IMR-90 (cell line): ENCODE results near the gene BRI3BP. TPM values are rescaled to one million over a fixed set of nuclear protein-coding genes. Genes with fewer than 3 reads are reported as not detected.

Experiments
- ATAC-seq: fragments of 200-7000 bp; cut with Tn5 transposase; 2 replicates; pipeline ENCODE4 v1.9.1; 2020; ENCODE audit warnings: low read depth, mild to moderate bottlenecking, moderate library complexity
- BruUV-seq: library from RNA; stranded (reverse); fragments of 400-500 nt; replicated peaks from 2 replicates; lab custom pipeline; 2021; lab: Mats Ljungman, UMichigan
- CTCF ChIA-PET: fragments of 300-600 bp; formaldehyde crosslinking; extraction: SDS; loops from one replicate; lab custom pipeline; 2021; ENCODE audit warnings: antibody characterized with exemption; lab: Yijun Ruan, JAX
- POLR2A ChIA-PET: fragments of 300-600 bp; sonication (Branson Sonifier 250); formaldehyde crosslinking; loops from one replicate; lab custom pipeline; 2022; ENCODE audit warnings: antibody characterized with exemption; ENCODE audit not compliant: unreplicated experiment; lab: Charles Lee
- DNase-seq: peaks from one replicate; pipeline ENCODE4 v3.0.0; 2013
- H2AFZ ChIP-seq: replicated peaks from 2 replicates; pipeline ENCODE3; 2013; ENCODE audit warnings: low read length, mild to moderate bottlenecking; ENCODE audit not compliant: poor library complexity
- H2AK5ac ChIP-seq: 2 replicates; pipeline ENCODE4 v1.6.1; 2013; ENCODE audit warnings: low read depth, low read length, inconsistent platforms
- H2AK9ac ChIP-seq: replicated peaks from 2 replicates; pipeline ENCODE3; 2013; ENCODE audit warnings: mild to moderate bottlenecking, low read depth, low read length, moderate library complexity; ENCODE audit not compliant: poor library complexity
- H2BK120ac ChIP-seq: 2 replicates; pipeline ENCODE4 v1.6.1; 2013; ENCODE audit warnings: low read depth, low read length, inconsistent platforms
- H2BK15ac ChIP-seq: 3 replicates; pipeline ENCODE4 v1.6.1; 2013; ENCODE audit warnings: low read depth, low read length, inconsistent platforms
- H2BK20ac ChIP-seq: 2 replicates; pipeline ENCODE4 v1.6.1; 2013; ENCODE audit warnings: low read depth, mild to moderate bottlenecking, inconsistent platforms, low read length, moderate library complexity
- H2BK5ac ChIP-seq: 2 replicates; pipeline ENCODE4 v1.6.1; 2013; ENCODE audit warnings: mild to moderate bottlenecking, low read depth, low read length, inconsistent platforms; ENCODE audit not compliant: poor library complexity, severe bottlenecking
- H3K14ac ChIP-seq: replicated peaks from 2 replicates; pipeline ENCODE4 v1.6.1; 2013; ENCODE audit warnings: low read depth, low read length, inconsistent platforms
- H3K18ac ChIP-seq: 2 replicates; pipeline ENCODE4 v1.6.1; 2013; ENCODE audit warnings: low read depth, low read length, control low read depth
- H3K23ac ChIP-seq: 2 replicates; pipeline ENCODE4 v1.6.1; 2013; ENCODE audit warnings: low read depth, low read length, inconsistent platforms
- H3K27ac ChIP-seq: 2 replicates; pipeline ENCODE4 v1.5.1; 2013; ENCODE audit warnings: mild to moderate bottlenecking, control low read depth, low read length; ENCODE audit not compliant: insufficient read depth
- H3K27me3 ChIP-seq: 2 replicates; pipeline ENCODE4 v1.6.1; 2013; ENCODE audit warnings: low read length; ENCODE audit not compliant: control insufficient read depth, insufficient read depth
- H3K36me3 ChIP-seq: 2 replicates; pipeline ENCODE4 v1.6.1; 2013; ENCODE audit warnings: low read length, mixed read lengths; ENCODE audit not compliant: control insufficient read depth, insufficient read depth
- H3K4ac ChIP-seq: 2 replicates; pipeline ENCODE4 v1.6.1; 2013; ENCODE audit warnings: low read depth, low read length, inconsistent platforms
- H3K4me1 ChIP-seq: 2 replicates; pipeline ENCODE4 v1.6.1; 2013; ENCODE audit warnings: low read length, mixed read lengths; ENCODE audit not compliant: control insufficient read depth, insufficient read depth
- H3K4me2 ChIP-seq: 2 replicates; pipeline ENCODE4 v1.6.1; 2013; ENCODE audit warnings: low read depth, mild to moderate bottlenecking, control low read depth, low read length, moderate library complexity
- H3K4me3 ChIP-seq: 2 replicates; pipeline ENCODE4 v1.5.1; 2013; ENCODE audit warnings: low read depth, mild to moderate bottlenecking, control low read depth, low read length, moderate library complexity; ENCODE audit not compliant: insufficient read depth
- H3K56ac ChIP-seq: 2 replicates; pipeline ENCODE4 v1.6.1; 2013; ENCODE audit warnings: low read length, inconsistent platforms; ENCODE audit not compliant: insufficient read depth; ENCODE audit errors: extremely low read depth
- H3K79me1 ChIP-seq, 2 experiments: 2 replicates each; pipeline ENCODE4 v1.6.1; 2013; ENCODE audit warnings: low read length in 2 of 2, inconsistent platforms in 1 of 2, low read depth in 1 of 2
- H3K9ac ChIP-seq: 2 replicates; pipeline ENCODE4 v1.6.1; 2013; ENCODE audit warnings: low read depth, low read length, control low read depth
- H3K9me1 ChIP-seq: 2 replicates; pipeline ENCODE4 v1.6.1; 2013; ENCODE audit warnings: low read length, inconsistent platforms; ENCODE audit not compliant: insufficient read depth
- H3K9me3 ChIP-seq: 2 replicates; pipeline ENCODE4 v1.6.1; 2013; ENCODE audit warnings: low read length; ENCODE audit not compliant: control insufficient read depth, insufficient read depth
- H4K20me1 ChIP-seq: 2 replicates; pipeline ENCODE4 v1.6.1; 2013; ENCODE audit warnings: low read length, inconsistent platforms; ENCODE audit not compliant: insufficient read depth
- H4K5ac ChIP-seq: 2 replicates; pipeline ENCODE4 v1.6.1; 2013; ENCODE audit warnings: mild to moderate bottlenecking, low read depth, low read length, control low read depth
- H4K8ac ChIP-seq, 2 experiments: 2 replicates each; pipeline ENCODE4 v1.6.1; 2013; ENCODE audit warnings: low read depth in 2 of 2, low read length in 2 of 2, control low read depth in 1 of 2, inconsistent platforms in 1 of 2
- H4K91ac ChIP-seq: 2 replicates; pipeline ENCODE4 v1.6.1; 2013; ENCODE audit warnings: low read depth, low read length, inconsistent platforms; ENCODE audit not compliant: insufficient read depth
- CEBPB ChIP-seq: IDR thresholded peaks from 2 replicates; pipeline ENCODE4 v1.6.1; 2012; ENCODE audit warnings: low read depth, low read length, improper control_type of control experiment
- CHD1 ChIP-seq: IDR thresholded peaks from 2 replicates; pipeline ENCODE4 v1.6.1; 2012; ENCODE audit warnings: low read depth, low read length, improper control_type of control experiment
- FOS ChIP-seq: fragments of 150-350 bp; IDR thresholded peaks from 2 replicates; pipeline ENCODE4 v1.6.1; 2016; ENCODE audit warnings: low read depth, low read length
- MAZ ChIP-seq: IDR thresholded peaks from 2 replicates; pipeline ENCODE4 v1.6.1; 2012; ENCODE audit warnings: low read depth, mild to moderate bottlenecking, low read length, improper control_type of control experiment, moderate library complexity, borderline replicate concordance
- NFE2L2 ChIP-seq: fragments of 150-350 bp; IDR thresholded peaks from 2 replicates; pipeline ENCODE4 v1.6.1; 2016; ENCODE audit warnings: low read depth, mild to moderate bottlenecking, low read length
- RCOR1 ChIP-seq: IDR thresholded peaks from 2 replicates; pipeline ENCODE4 v1.6.1; 2012; ENCODE audit warnings: mild to moderate bottlenecking, low read length, improper control_type of control experiment; ENCODE audit not compliant: insufficient replicate concordance
- WGBS, 2 experiments: methylation state at CpG; one replicate each; pipeline versions ENCODE4 v1.1.5 to v1.1.7; 2013; ENCODE audit warnings: missing lambda C conversion rate in 2 of 2; ENCODE audit not compliant: insufficient read length in 1 of 2; ENCODE audit errors: extremely low coverage in 2 of 2; 5-methylcytosine and 5-hydroxymethylcytosine counted together
- dilution Hi-C: fragments of 300-500 bp; cut with HindIII; formaldehyde crosslinking; loops from one replicate; pipeline ENCODE4 v1.14.3; 2018; ENCODE audit warnings: low sequenced_read_pairs; ENCODE audit not compliant: unreplicated experiment
- in situ Hi-C: fragments of 300-500 bp; cut with MboI; formaldehyde crosslinking; loops from 3 replicates; pipeline ENCODE4 v1.14.3; 2019; ENCODE audit warnings: low sequenced_read_pairs, inconsistent platforms, mixed read lengths
- intact Hi-C: fragments of 100-400 bp; cut with micrococcal nuclease; formaldehyde crosslinking; loops from 2 replicates; pipeline ENCODE4 v1.10.0; 2022
- polyA plus RNA-seq, 3 experiments: library from polyadenylated mRNA; depleted of rRNA; stranded (reverse); fragments of >200 nt; gene quantifications; 2 replicates each; pipeline ENCODE4 v1.2.3, GENCODE V29; 2012; ENCODE audit warnings: low replicate concordance in 1 of 3
- total RNA-seq: library from RNA; depleted of rRNA; stranded (reverse); fragments of >200 nt; gene quantifications from 2 replicates; pipeline ENCODE4 v1.2.3, GENCODE V29; 2012

The BRI3BP gene
- total and polyA plus RNA-seq, 2 of the 4 experiments (the other 2 are of a cell fraction) = 2.5 to 2.8 TPM

DNA sequence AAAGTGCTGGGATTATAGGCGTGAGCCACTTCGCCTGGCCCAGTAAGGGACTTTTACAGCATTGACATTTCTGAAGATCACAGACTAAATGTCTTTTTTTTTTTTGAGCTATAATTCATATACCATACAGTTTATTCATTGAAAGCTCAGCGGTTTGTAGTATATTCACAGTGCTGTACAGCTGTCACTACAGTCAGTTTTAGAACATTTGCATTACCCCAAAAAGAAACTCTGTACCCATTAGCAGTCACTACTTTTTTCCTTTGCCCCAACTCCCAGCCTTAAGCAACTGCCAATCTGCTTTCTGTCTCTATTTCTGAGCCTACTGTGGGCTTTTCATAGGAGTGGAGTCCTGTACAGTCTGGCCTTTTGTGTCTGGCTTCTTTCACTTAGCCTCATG lies 8.2 kb downstream of the BRI3BP start:
- Histone ChIP-seq H3K27me3 (no peaks in the 10 kb centered on the region), H3K79me1 (peaks cover 3 to 7% of the 10 kb centered on the region in 2 experiments; a peak in 1 of 4 replicates), H3K9me3 (no peaks in the 10 kb centered on the region), H3K4ac (no peak overlapping the region), H2BK120ac (no peak overlapping the region), H3K4me1 (no peaks in the 10 kb centered on the region), H3K27ac (no peak overlapping the region), H4K5ac (no peak overlapping the region), H2AK5ac (no peak overlapping the region), H4K8ac (no peak overlapping the region), H3K4me2 (no peak overlapping the region), H4K91ac (no peak overlapping the region), H3K9me1 (no peaks in the 10 kb centered on the region), H3K36me3 (no peaks in the 10 kb centered on the region), H2BK5ac (no peak overlapping the region), H3K18ac (no peak overlapping the region), H4K20me1 (no peaks in the 10 kb centered on the region), H2BK15ac (no peak overlapping the region), H3K4me3 (no peak overlapping the region), H2BK20ac (no peak overlapping the region), H3K23ac (no peak overlapping the region), H3K14ac (no peak overlapping the region), H2AFZ (no peak overlapping the region), H3K56ac (no peak overlapping the region), H2AK9ac (no peak overlapping the region), H3K9ac (no peak overlapping the region)
- in situ Hi-C loops = no loop called here
- CTCF ChIA-PET = no interaction called here
- ATAC-seq (no peak), DNase-seq (no peak)
- POLR2A ChIA-PET = no interaction called here
- TF ChIP-seq MAZ (no peak), NFE2L2 (no peak), FOS (no peak), CHD1 (no peak), RCOR1 (no peak), CEBPB (no peak)
- 100% methylated on average over 1 of the region's 3 CpGs; no CpG with 5 or more reads in 1 of the 2 experiments for WGBS, 2 experiments
- dilution Hi-C loops = no loop called here
- intact Hi-C loops = no loop called here
- no TSS peak for BruUV-seq
